Fibroblast of upper back skin (primary cell): ENCODE results near the gene MOGAT3.

Experiments
- DNase-seq: peaks from one replicate; pipeline ENCODE4 v3.0.0-alpha.2; 2013

MOGAT3 gene

DNA sequence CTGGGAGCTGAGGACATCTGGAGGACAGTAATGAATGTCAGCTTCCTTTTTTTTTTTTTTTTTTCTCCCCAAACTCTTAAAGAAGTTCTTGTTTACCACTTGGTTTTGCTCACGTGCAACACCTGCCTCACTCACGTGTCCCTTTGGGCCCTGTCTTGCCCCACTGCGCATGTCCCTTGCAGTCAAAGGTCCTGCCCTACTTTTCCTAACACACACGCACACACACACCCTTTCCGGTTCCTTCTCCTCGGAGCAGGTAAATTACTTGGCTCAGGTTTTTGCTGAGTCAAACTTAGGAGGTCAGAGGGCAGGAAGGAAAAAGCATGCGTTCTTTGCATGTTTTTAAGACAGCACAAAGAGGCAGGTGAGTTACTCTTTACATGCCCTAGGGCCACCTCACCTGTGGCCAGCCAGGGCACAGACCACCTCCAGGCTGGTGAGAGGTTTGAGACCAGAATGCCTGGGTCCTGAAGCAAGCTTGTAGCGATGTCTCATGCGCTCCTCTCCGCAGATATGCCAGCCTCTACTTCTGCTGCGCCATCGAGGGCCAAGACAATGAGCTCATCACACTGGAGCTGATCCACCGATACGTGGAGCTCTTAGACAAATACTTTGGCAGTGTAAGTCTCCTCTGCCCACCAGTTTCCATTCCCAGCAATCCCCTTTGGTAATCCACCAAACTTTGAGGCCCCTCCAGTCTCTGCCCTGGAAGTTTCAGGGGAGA is 43.8 kb downstream of the MOGAT3 start:
- DNase-seq = no peak

DNA sequence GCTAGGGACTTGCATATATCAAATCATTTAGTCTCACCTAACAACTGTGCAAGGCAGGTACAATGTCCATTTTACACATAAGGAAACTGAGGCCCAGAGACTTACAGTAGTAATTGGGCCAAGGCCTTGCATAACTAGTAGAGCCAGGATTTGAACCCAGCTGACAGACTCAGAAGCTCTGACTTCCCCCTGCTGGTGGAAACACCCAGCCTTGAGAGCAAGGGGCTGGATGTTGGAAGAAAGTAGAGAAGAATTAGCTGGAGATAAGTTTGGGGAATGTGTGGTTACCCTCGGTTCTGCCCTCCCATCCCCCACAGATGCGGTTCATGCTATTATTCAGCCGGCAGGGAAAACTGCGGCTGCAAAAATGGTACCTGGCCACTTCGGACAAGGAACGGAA is 44.6 kb downstream of the MOGAT3 start:
- no peak for DNase-seq

GRCh38 chr7:101155303-101155702 is 45.5 kb downstream of the MOGAT3 start:
- no peak for DNase-seq

DNA sequence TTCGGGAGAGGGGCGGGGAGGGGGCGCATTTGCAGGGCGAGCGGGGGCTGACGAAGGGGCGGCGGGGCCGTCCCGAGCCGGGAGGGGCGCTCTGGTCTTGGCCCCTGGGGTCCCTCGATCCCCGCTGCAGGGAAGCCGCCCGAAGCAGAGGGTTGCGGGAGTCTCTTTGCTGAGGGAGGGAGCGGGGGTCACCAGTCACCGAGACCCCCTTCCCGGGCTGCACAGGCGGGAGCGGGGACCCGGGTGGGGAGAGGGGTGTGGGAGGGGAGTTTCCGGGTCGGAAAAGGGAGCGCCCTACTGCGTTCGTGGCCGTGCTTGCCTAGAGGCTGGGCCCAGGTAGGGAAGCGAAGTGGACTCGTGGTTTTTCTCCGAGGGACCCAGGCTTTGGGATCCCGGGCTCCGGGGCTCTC is 46.1 kb downstream of the MOGAT3 start:
- DNase-seq = no peak

DNA sequence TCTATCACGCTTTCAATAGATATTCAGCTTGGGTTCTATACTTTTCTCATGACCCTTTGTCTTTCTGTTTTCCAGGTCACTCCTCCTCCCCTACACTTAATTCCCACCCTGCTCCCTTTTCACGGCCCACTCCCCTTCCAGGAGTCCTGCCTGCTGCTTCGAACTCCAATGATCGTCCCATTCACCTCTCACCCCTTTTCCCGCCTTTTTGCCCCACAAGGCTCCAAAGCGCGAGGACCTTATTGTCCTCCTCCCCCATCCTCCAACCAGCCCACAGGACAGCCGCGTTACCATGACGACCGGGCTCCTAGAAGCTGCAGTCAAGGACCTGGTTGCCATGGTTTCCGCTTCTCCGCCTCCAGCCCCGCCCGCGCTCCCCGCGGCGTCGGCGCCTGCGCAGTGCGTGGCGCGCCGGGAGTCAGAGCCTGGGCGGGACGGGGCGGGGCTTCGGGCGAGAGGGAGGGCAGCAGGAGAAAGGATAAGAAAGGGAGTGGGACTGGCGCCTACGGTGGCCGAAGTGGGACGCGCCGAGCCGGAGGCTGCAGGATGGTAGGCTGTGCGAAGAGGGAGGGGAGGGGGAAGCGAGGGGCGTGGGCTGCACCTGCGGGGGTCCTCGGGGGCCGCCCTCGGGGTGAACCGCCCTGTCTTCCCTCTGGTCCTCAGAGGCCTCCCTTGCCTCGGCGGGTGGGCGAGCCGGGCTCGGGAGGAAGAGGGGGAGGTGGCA is 46.7 kb downstream of the MOGAT3 start, which contains the start of gene AP1S1:
AP1S1 (plus strand) TSS at position 508 of the 724 bp plus-strand sequence; CDS start at position 547, 39 bp downstream.
- peak; percentile 94 for DNase-seq

GRCh38 chr7:101151908-101152651 is 48.8 kb downstream of the MOGAT3 start:
- no peak for DNase-seq
